Measurements from ENCODE around the gene NOLC1. TPM values are rescaled to one million over a fixed set of nuclear protein-coding genes. Genes with fewer than 3 reads are reported as not detected.

Gene NOLC1
- total RNA-seq, 4 donors from 2014 or later = 47.8 to 94.9 (median 77.9) TPM

DNA sequence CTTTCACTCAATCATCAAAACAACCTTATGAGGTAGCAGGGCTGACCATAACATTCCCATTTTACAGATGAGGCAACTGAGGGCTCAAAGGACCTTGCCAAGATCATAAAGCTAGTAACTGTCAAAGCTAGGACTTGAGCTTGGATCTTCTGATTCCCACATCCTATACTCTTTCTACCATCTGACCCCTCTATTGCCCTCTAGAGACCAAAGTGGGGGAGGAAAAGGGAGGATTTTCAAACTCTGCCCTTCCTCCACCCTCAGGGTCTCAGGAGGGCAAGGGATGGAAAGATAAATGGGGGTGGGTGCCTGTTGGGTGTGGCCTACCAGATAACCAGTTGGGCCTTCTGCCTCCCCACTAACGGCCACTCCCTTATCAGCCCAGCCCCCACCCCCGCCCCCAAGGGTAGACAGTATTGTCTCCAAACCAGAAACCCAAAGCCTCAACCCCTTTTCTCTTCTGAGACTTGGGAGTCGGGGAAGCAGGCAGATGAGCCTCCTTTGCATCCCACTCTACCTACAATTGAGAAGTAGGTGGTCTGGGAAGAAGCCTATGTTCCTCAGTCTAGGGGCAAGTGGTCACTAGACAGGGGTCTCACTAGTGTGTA is 39.9 kb upstream of the NOLC1 start:
- TF ChIP-seq POLR2A (IDR thresholded peaks at IDR 0.05) (no peak), POLR2AphosphoS5 (IDR thresholded peaks at IDR 0.05) (no peak), EP300 (IDR thresholded peaks at IDR 0.05) (no peak)
- TF ChIP-seq, protein P1, sequence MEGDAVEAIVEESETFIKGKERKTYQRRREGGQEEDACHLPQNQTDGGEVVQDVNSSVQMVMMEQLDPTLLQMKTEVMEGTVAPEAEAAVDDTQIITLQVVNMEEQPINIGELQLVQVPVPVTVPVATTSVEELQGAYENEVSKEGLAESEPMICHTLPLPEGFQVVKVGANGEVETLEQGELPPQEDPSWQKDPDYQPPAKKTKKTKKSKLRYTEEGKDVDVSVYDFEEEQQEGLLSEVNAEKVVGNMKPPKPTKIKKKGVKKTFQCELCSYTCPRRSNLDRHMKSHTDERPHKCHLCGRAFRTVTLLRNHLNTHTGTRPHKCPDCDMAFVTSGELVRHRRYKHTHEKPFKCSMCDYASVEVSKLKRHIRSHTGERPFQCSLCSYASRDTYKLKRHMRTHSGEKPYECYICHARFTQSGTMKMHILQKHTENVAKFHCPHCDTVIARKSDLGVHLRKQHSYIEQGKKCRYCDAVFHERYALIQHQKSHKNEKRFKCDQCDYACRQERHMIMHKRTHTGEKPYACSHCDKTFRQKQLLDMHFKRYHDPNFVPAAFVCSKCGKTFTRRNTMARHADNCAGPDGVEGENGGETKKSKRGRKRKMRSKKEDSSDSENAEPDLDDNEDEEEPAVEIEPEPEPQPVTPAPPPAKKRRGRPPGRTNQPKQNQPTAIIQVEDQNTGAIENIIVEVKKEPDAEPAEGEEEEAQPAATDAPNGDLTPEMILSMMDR (IDR thresholded peaks at IDR 0.05) = no peak
- H3K9me3 ChIP-seq = no peaks in the 10 kb centered on the region
- H3K36me3 ChIP-seq = peaks cover 46% of the 10 kb centered on the region
- H3K27ac ChIP-seq = peak overlapping the region; percentile 90
- no peaks in the 10 kb centered on the region for H3K27me3 ChIP-seq
- 36% methylated on average over 3 of the region's 3 CpGs for WGBS
- peak overlapping the region; percentile 73 for H3K4me3 ChIP-seq
- no peak for DNase-seq (ENCODE audit: low spot score in 2 of 2)
- peaks cover 56% of the 10 kb centered on the region for H3K4me1 ChIP-seq

DNA sequence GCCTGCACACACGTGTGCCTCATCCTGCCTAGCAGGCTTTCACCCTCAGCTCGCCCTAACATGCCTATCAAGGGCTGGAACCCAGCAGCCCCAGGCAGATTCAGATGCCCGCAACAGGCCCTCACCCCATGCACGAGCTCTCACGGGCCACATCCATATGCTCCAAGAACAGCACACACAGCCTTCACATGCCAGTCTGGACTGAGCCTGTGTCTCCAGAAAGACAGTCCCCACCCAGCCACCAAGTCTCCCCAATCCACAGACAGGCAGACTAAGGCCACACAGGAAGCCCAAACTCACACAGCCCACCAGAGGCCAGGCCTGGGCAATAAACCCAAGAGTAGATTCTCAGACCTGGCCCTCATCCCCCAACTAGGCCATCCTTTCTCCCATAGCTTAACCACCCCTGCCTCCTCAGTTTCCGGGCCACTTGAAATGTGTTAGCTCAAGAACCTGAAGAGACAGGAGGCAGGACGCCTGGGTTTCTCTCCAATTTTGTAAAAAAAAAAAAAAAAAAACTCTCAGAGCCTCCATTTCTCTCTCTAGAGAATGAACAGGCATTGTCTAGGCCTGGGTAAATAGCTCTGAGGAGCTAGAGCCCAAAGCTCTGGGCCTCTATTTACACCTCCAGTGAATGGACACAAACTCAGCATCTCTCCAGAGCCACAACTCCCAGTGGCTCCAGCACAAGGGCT is 38.8 kb upstream of the NOLC1 start:
- Histone ChIP-seq H3K4me3 (peak overlapping the region; percentile 73), H3K27ac (peak overlapping the region; percentile 90), H3K36me3 (peaks cover 35% of the 10 kb centered on the region), H3K9me3 (no peaks in the 10 kb centered on the region), H3K4me1 (peaks cover 67% of the 10 kb centered on the region), H3K27me3 (no peaks in the 10 kb centered on the region)
- 22% methylated on average over 7 of the region's 7 CpGs for WGBS
- TF ChIP-seq POLR2AphosphoS5 (IDR thresholded peaks at IDR 0.05) (no peak), EP300 (IDR thresholded peaks at IDR 0.05) (no peak)
- TF ChIP-seq, protein P1 (IDR thresholded peaks at IDR 0.05) = no peak
- DNase-seq (ENCODE audit: low spot score in 2 of 2) = no peak

DNA sequence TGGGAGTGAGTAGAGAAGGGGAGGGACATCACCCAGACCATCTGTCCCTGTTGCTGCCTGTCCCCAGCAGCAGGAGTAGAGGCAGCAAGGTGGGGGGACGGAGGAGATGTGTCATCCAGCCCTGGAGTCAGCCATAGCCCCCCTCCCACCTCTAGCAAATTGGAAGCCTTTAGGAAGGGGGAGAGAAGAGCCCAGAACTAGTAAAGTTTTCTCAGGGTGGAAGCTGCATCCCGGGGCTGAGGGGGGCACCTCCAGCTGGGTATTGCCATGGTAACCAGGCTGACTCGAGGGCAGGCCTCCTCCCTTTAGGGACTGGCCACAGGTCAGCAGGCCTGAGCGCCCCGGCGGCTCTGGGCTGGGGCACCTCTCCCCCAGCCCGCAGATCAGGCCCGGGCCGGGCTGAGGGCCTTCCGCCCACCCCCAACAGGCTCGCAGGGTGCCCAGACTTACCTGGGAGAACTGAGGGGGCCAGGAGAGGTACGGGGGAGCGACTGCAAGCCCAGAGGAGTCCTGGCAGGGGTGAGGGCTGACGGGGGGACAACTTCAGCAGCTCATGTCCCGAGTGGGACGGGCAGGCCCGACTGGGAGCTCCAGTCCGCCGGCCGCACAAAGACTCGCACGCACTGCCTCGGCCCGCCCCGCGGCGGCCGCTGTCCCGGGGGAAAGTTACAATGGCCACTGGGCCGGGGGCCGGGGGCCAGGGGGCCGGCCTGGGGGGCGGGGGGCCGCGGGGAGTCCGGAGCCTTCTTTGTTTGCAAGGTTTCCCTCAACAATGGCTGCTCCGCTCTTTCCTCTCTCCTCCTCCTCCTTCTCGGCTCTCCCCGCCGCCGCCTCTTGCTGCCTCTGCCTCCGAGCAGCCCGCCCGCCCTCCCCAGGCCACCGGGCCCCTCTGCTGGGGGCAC is 38.0 kb upstream of the NOLC1 start:
- 14% methylated on average over 1 of the region's 45 CpGs for WGBS
- no peak for TF ChIP-seq POLR2AphosphoS5 (IDR thresholded peaks at IDR 0.05)
- TF ChIP-seq EP300 (IDR thresholded peaks at IDR 0.05) = no peak
- TF ChIP-seq, protein P1 (IDR thresholded peaks at IDR 0.05) = no peak
- TF ChIP-seq POLR2A (IDR thresholded peaks at IDR 0.05) = no peak
- peaks cover 75% of the 10 kb centered on the region for H3K4me1 ChIP-seq
- peak in 1 of 2 donors; percentile 75 for DNase-seq (ENCODE audit: low spot score in 2 of 2)
- H3K9me3 ChIP-seq = no peaks in the 10 kb centered on the region
- H3K36me3 ChIP-seq = peaks cover 27% of the 10 kb centered on the region
- peak overlapping the region; percentile 90 for H3K27ac ChIP-seq
- H3K4me3 ChIP-seq = peak overlapping the region; percentile 73
- no peaks in the 10 kb centered on the region for H3K27me3 ChIP-seq

DNA sequence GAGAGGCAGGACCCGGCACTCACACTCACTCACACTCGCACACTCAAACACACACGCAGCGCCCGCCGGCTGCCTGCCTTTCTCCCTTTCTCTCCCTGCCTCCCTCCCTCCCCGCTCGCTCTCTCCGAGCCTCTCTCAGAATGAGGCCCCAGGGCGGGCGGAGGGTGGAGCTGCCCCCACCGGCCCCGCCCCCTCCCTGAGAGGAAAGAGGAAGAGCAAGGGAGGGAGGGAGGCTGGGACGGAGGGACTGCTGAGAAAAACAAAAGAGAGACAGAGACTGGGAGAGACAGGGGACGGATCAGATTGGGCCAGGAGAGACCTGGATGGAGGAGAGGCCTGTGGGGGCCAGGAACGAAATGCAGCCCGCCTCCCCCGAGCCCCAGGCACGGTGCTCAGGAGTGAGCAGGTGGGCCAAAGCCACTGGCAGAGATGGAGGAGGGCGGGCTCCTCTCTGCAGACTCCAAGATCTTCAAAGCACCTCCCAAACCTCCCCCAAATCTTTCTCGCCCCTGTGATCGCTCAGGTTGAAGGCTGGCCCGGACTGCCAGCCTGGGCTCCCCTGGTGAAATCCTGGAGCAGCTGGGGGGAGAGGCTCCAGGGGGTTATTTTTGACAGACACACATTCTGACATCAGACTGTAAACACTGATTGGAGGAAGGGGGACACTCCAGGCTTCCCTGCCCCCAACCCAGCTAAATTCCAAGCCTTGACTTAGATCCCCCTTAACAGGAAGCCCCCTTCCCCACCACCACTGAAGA is 37.1 kb upstream of the NOLC1 start:
- peak overlapping the region; percentile 73 for H3K4me3 ChIP-seq
- H3K9me3 ChIP-seq = no peaks in the 10 kb centered on the region
- DNase-seq (ENCODE audit: low spot score in 2 of 2) = peak; percentile 92 to 96
- WGBS = 2% methylated on average over 21 of the region's 23 CpGs
- TF ChIP-seq EP300 (IDR thresholded peaks at IDR 0.05) (no peak), POLR2A (IDR thresholded peaks at IDR 0.05) (peak in 1 of 2 donors; percentile 37), POLR2AphosphoS5 (IDR thresholded peaks at IDR 0.05) (peak in 2 of 3 donors; percentile 26 to 61)
- peaks cover 79% of the 10 kb centered on the region for H3K4me1 ChIP-seq
- H3K27me3 ChIP-seq = no peaks in the 10 kb centered on the region
- H3K36me3 ChIP-seq = peaks cover 18% of the 10 kb centered on the region
- peak overlapping the region; percentile 90 for H3K27ac ChIP-seq

DNA sequence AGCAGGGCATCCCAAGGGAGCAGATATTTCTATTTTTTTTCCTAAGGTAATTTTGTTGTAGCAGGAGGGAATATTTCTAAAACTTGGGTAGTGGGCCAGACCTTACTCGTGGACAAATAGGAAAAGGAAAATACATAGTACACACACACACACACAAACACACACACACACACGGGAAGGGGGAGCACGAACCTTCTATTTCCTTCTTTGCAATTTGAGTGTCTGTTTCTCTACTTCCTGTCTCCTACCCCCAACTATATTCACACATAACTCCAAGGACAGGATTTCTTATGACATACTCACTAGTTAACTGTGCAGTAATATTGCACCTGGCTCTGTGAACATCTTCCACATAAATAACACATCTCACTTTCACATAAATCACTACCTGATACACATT is 36.4 kb upstream of the NOLC1 start:
- under 1% methylated on average over 3 of the region's 3 CpGs for WGBS
- DNase-seq (ENCODE audit: low spot score in 2 of 2) = no peak
- peak overlapping the region; percentile 73 for H3K4me3 ChIP-seq
- H3K27me3 ChIP-seq = no peaks in the 10 kb centered on the region
- peaks cover 76% of the 10 kb centered on the region for H3K4me1 ChIP-seq
- no peaks in the 10 kb centered on the region for H3K9me3 ChIP-seq
- peak overlapping the region; percentile 98 for H3K27ac ChIP-seq
- peaks cover 11% of the 10 kb centered on the region for H3K36me3 ChIP-seq
- TF ChIP-seq, protein P1 (IDR thresholded peaks at IDR 0.05) = no peak
- TF ChIP-seq EP300 (IDR thresholded peaks at IDR 0.05) = no peak
- no peak for TF ChIP-seq POLR2AphosphoS5 (IDR thresholded peaks at IDR 0.05)
- no peak for TF ChIP-seq POLR2A (IDR thresholded peaks at IDR 0.05)

Measured in suprapubic skin (tissue), 4 donors.